Gastroesophageal sphincter (tissue), 4 donors: Measurements from ENCODE around the gene ARHGAP29. TPM values are rescaled to one million over a fixed set of nuclear protein-coding genes. Genes with fewer than 3 reads are reported as not detected.

Source experiments
- ATAC-seq: fragments of 150-250 bp; one replicate; pipeline ENCODE4 v1.9.1; 2016; ENCODE audit warnings: mild to moderate bottlenecking, moderate library complexity
- H3K27ac ChIP-seq, 4 donors: fragments of 200-600 bp; sonication (generic) in 3 of 4; 1 replicate in 3 of 4; 2 replicates in 1 of 4; pipeline ENCODE4 v1.5.1; 2016 to 2019
- H3K27me3 ChIP-seq: fragments of 200-600 bp; sonication (generic); one replicate; pipeline ENCODE4 v1.5.1; 2019
- H3K36me3 ChIP-seq, 2 donors: fragments of 200-600 bp; sonication (generic); one replicate each; pipeline ENCODE4 v1.5.1; 2019; ENCODE audit warnings: control low read depth in 1 of 2
- H3K4me1 ChIP-seq, 3 donors: fragments of 200-600 bp; sonication (generic); 1 replicate in 2 of 3; 2 replicates in 1 of 3; pipeline ENCODE4 v1.5.1; 2016 to 2019; ENCODE audit warnings: control low read depth in 2 of 3
- H3K4me3 ChIP-seq, 2 donors: fragments of 200-600 bp; sonication (generic); one replicate each; pipeline ENCODE4 v1.5.1; 2019; ENCODE audit warnings: mild to moderate bottlenecking in 1 of 2, moderate library complexity in 1 of 2
- H3K9me3 ChIP-seq, 3 donors: fragments of 200-600 bp; sonication (generic); one replicate each; pipeline ENCODE4 v1.5.1; 2017 to 2019; ENCODE audit warnings: control low read depth in 2 of 3
- CTCF ChIP-seq, 4 experiments: fragments of 200-600 bp in 2 of 4; fragments of 450-650 bp in 2 of 4; sonication (generic) in 1 of 4; IDR thresholded peaks; one replicate each; pipeline ENCODE4 v1.5.1; 2017 to 2019; ENCODE audit warnings: antibody characterized with exemption in 4 of 4, mild to moderate bottlenecking in 2 of 4, moderate library complexity in 2 of 4
- EP300 ChIP-seq: sonication (generic); formaldehyde crosslinking; IDR thresholded peaks from one replicate; pipeline ENCODE4 v1.6.1; 2017; ENCODE audit warnings: antibody characterized with exemption, mild to moderate bottlenecking
- POLR2A ChIP-seq, 2 donors: fragments of 450-650 bp; IDR thresholded peaks; one replicate each; pipeline ENCODE4 v1.6.1; 2017; ENCODE audit warnings: antibody characterized with exemption in 2 of 2, mild to moderate bottlenecking in 2 of 2, moderate library complexity in 1 of 2
- POLR2AphosphoS5 ChIP-seq: sonication (generic); formaldehyde crosslinking; IDR thresholded peaks from one replicate; pipeline ENCODE4 v1.6.1; 2017; ENCODE audit warnings: antibody characterized with exemption
- WGBS, 2 donors: methylation state at CpG; one replicate each; pipeline ENCODE4 v1.1.5; 2018; ENCODE audit warnings: low coverage in 1 of 2; 5-methylcytosine and 5-hydroxymethylcytosine counted together
- total RNA-seq, 4 donors: library from RNA; depleted of rRNA; stranded (reverse); fragments of >200 nt; gene quantifications; one replicate each; pipeline ENCODE4 v1.1.0, GENCODE V29; 2016

The ARHGAP29 gene
- total RNA-seq, 4 donors from 2014 or later = 21.9 to 78.4 (median 34.8) TPM

GRCh38 chr1:94248956-94249688 is 11.7 kb upstream of the ARHGAP29 start:
- H3K36me3 ChIP-seq = no peaks in the 10 kb centered on the region
- no peak overlapping the region for H3K4me3 ChIP-seq
- ATAC-seq = no peak
- peaks cover 10% of the 10 kb centered on the region for H3K27me3 ChIP-seq
- no peak overlapping the region for H3K27ac ChIP-seq
- peaks cover 0 to 20% (median 5%) of the 10 kb centered on the region in 3 donors for H3K4me1 ChIP-seq
- H3K9me3 ChIP-seq = peaks cover 0 to 9% (median 0%) of the 10 kb centered on the region in 3 donors
- no peak for TF ChIP-seq EP300
- no peak for TF ChIP-seq CTCF (IDR thresholded peaks at IDR 0.05)
- no peak for TF ChIP-seq POLR2AphosphoS5
- TF ChIP-seq POLR2A (IDR thresholded peaks at IDR 0.05) = no peak
- WGBS, 2 donors = 77 to 95% methylated on average over 2 to 11 of the region's 11 CpGs

DNA sequence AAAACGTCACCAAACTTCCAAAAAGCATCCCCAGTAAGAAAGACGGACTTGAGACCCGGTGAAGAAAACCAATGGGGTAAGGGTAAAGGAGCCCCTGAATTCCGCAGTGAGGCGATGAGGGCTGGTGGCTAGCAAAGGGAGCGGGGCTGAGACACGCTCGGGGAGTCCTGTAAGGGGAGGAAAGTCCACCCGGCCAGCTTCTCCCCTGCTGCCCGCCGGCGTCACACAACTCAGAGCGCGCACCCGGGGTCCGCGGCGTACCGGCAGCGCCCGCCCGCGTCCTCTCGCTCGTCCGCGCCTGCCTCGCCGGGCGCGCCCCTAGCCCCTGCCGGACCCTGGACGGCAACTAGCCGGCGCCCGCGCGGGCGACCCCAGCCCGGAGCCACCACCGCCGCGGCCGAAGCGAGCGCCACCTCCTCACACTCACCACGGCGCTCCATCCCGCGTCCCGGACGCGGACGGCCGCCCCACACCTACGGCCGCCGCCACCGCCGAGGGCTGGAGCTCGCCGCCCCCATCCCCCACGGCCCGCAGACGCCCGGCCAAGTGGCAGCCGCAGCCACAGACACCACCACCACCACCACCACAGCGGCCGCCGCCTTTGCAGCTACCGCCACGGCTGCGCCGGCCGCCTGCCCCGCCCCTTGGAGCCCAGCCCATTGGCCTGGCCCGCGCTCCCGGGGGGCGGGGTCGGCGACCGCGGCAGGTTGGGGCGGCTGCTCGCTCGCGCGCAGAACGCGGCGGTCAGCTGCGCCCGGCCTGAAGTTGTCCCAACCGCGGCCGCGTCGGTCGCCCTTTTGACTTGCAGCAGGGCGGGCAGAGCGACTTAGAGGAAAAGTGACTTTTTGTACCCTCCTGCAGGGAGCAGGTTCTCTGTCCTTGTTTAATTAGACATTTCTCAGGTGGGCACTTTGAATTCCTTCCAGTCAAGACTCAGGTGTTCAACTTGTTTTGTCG is 10.0 kb upstream of the ARHGAP29 start:
- 1% methylated on average over 6 to 19 of the region's 103 CpGs for WGBS, 2 donors
- Histone ChIP-seq H3K9me3 (peaks cover 0 to 20% (median 0%) of the 10 kb centered on the region in 3 donors), H3K4me3 (peak overlapping the region; percentile 43 to 83), H3K4me1 (peaks cover 0 to 20% (median 5%) of the 10 kb centered on the region in 3 donors), H3K36me3 (no peaks in the 10 kb centered on the region), H3K27me3 (peaks cover 10% of the 10 kb centered on the region), H3K27ac (peak overlapping the region; percentile 10 to 87 (median 82))
- peak; percentile 95 for ATAC-seq
- TF ChIP-seq EP300 (no peak), POLR2A (IDR thresholded peaks at IDR 0.05) (peak; percentile 63 to 67), POLR2AphosphoS5 (peak; percentile 71)

DNA sequence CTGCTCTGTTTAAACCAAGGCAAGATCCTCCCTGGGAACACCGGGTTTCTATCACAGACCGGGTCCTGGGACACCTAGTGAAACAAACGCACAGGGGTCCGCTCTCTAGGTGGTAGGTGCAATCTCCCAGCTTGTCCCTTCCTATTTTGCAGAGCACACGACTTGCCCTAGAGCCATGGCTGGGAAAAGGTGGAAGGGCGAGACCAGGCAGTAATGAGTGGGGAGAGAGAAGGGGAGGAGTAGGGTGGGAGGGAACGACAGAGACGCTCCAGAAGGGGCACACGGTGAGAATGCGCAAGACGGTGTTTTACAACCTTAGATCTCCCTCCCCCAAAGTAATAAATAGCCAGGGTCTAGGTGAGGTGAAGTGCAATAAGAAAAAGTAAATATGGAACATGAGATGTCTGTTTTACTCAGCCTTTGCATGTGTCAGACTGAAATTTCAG is 9.3 kb upstream of the ARHGAP29 start:
- ATAC-seq = no peak
- H3K4me1 ChIP-seq = peaks cover 0 to 20% (median 5%) of the 10 kb centered on the region in 3 donors
- TF ChIP-seq CTCF (IDR thresholded peaks at IDR 0.05) (no peak), EP300 (no peak), POLR2AphosphoS5 (no peak), POLR2A (IDR thresholded peaks at IDR 0.05) (no peak)
- peak overlapping the region; percentile 43 to 83 for H3K4me3 ChIP-seq
- H3K27ac ChIP-seq = peak overlapping the region; percentile 10 to 87 (median 82)
- H3K36me3 ChIP-seq = no peaks in the 10 kb centered on the region
- H3K9me3 ChIP-seq = peaks cover 0 to 20% (median 0%) of the 10 kb centered on the region in 3 donors
- peaks cover 10% of the 10 kb centered on the region for H3K27me3 ChIP-seq
- WGBS, 2 donors = 7 to 12% methylated on average over 6 to 11 of the region's 11 CpGs

- no peak for TF ChIP-seq POLR2AphosphoS5
- no peak for TF ChIP-seq EP300
- TF ChIP-seq POLR2A (IDR thresholded peaks at IDR 0.05) = no peak
- no peak for TF ChIP-seq CTCF (IDR thresholded peaks at IDR 0.05)
- Histone ChIP-seq H3K27ac (peak overlapping the region in 3 of 4 donors; percentile 82 to 87 (median 83)), H3K4me3 (peak overlapping the region in 1 of 2 donors; percentile 83), H3K27me3 (peaks cover 10% of the 10 kb centered on the region), H3K9me3 (peaks cover 0 to 20% (median 0%) of the 10 kb centered on the region in 3 donors), H3K4me1 (peaks cover 0 to 20% (median 5%) of the 10 kb centered on the region in 3 donors), H3K36me3 (no peaks in the 10 kb centered on the region)
- 76 to 84% methylated on average over 3 to 5 of the region's 5 CpGs for WGBS, 2 donors
- ATAC-seq = no peak
Observed at GRCh38 chr1:94245747-94246438, 8.5 kb upstream of the ARHGAP29 start.

DNA sequence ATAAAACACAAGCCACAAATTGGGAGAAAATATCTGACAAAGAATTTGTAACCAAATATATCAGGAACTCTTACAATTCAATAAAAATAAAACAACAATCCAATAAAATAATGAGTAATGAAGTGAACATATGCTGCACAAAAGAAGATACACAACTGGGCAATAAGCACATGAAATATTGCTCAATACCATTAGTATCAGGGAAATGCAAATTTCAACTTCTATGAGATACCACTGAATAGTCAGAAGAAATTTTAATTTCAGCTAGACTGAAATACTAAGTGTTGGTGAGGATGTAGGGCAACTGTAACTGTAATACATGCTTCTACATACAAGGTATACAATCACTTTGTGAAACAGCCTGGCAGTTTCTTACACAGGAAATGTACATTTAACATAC is 7.4 kb upstream of the ARHGAP29 start:
- peaks cover 0 to 20% (median 0%) of the 10 kb centered on the region in 3 donors for H3K9me3 ChIP-seq
- no peaks in the 10 kb centered on the region for H3K36me3 ChIP-seq
- no peak overlapping the region for H3K4me3 ChIP-seq
- ATAC-seq = no peak
- TF ChIP-seq EP300 = no peak
- TF ChIP-seq POLR2A (IDR thresholded peaks at IDR 0.05) = no peak
- no peak for TF ChIP-seq POLR2AphosphoS5
- no peak for TF ChIP-seq CTCF (IDR thresholded peaks at IDR 0.05)
- H3K27me3 ChIP-seq = peaks cover 10% of the 10 kb centered on the region
- H3K4me1 ChIP-seq = peaks cover 0 to 20% (median 5%) of the 10 kb centered on the region in 3 donors
- no peak overlapping the region for H3K27ac ChIP-seq
